Measurements from ENCODE around the gene EIF4A2. TPM values are rescaled to one million over a fixed set of nuclear protein-coding genes. Genes with fewer than 3 reads are reported as not detected.

EIF4A2 gene
- polyA plus RNA-seq, 1 of the 3 experiments (the other 2 are of a cell fraction): 270 TPM

DNA sequence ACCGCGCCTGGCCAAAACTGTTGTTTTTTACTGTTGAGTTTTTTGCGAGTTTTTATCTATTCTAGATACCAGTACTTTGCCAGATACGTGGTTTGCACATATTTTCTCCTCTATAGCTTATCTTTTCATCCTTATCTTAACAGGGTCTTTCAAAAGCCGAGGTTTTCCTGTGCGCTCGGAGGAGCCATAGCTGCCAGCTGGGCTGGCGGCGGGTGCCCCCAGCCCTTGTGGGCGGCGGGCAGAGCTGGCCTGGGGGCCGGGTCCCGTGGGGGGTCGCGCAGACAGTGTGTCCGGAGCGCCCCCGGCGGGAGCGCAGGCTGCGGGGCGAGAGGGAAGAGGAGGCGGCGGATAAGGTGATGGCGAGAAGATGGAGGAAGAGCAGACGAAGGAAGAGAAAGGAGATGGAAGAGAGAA lies 11.1 kb upstream of the EIF4A2 start:
- Histone ChIP-seq H3K9me3 (no peaks in the 10 kb centered on the region), H3F3A (replicated peaks; ENCODE audit: insufficient read depth) (no peaks in the 10 kb centered on the region), H3K27me3 (ENCODE audit: insufficient read depth) (peaks cover 6% of the 10 kb centered on the region; the same call in 1 of the 2 replicates), H3K27ac (ENCODE audit: low read depth in 2 of 2, low read length in 1 of 2) (no peak overlapping the region), H4K20me1 (ENCODE audit: insufficient read depth) (no peaks in the 10 kb centered on the region), H3K9me2 (no peaks in the 10 kb centered on the region), H3K9ac (no peak overlapping the region), H2AFZ (ENCODE audit: low read depth) (no peak overlapping the region), H3K4me1 (ENCODE audit: control insufficient read depth in 1 of 2, insufficient read depth in 2 of 2, low read depth in 1 of 2, low read length in 1 of 2) (no peaks in the 10 kb centered on the region), H3K36me3 (replicated peaks in 1 of 2; ENCODE audit: control insufficient read depth in 1 of 2, insufficient read depth in 2 of 2, low read length in 1 of 2) (no peaks in the 10 kb centered on the region), H3K79me2 (ENCODE audit: insufficient read depth) (no peaks in the 10 kb centered on the region), H3K4me2 (no peak overlapping the region), H3K4me3 (ENCODE audit: low read depth in 2 of 2, low read length in 1 of 2) (no peak overlapping the region)
- no peak for TF ChIP-seq FOXJ3 (CRISPR knock-in tag; IDR thresholded peaks at IDR 0.05)
- CTCF ChIA-PET: interaction anchor here (1.4 to 1.5 kb wide), 2 partner anchors 50 to 158 kb away, joined by 4 to 6 read pairs; no protein-coding TSS in a partner anchor
- 55% methylated on average over 26 of the region's 26 CpGs for WGBS (ENCODE audit: low lambda C conversion rate)
- DNase-seq: peak; percentile 52
- POLR2A ChIA-PET: interaction anchor here (3.4 kb wide), 1 partner anchor 11 kb away, joined by 19 read pairs; the partner anchor contains the start of gene EIF4A2

DNA sequence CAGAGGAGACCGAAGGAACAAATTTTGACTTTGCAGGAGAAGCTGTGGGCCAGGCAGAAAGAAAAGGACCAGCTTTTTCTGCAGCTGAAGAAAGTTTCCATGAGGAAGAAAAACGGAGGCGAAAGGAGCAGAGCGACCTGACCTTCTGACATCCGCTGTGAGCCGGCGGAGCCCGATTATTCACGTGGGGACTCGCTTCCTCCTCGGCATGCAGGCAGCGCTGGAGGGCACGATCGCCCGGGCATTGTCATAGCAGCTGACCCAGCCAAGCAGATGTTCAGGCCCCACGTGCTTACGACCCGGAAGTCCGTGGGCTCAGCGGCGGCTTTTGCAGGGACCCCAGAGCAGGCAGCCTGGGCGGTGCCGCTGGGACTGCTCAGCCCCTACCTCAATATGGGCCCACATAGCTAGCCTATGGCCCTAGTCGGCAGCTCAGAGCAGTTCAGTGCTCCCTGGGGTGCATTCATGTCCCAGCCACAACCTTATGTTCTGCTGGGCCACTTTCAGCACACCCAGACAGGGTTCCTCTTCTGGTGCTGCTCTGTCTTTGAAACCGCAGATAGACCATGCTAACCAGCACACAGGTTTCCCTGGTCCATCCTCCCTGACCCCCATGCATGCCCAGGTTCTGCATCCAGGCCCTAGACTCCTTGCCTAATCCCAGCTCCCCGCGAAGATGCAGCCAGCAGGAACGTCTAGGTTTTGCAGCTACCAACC lies 10.5 kb upstream of the EIF4A2 start:
- WGBS (ENCODE audit: low lambda C conversion rate): 89% methylated on average over 20 of the region's 28 CpGs
- Histone ChIP-seq H3K27ac (ENCODE audit: low read depth in 2 of 2, low read length in 1 of 2) (no peak overlapping the region), H3K27me3 (ENCODE audit: insufficient read depth) (peaks cover 6% of the 10 kb centered on the region; the same call in 1 of the 2 replicates), H3K9ac (no peak overlapping the region), H3K4me3 (ENCODE audit: low read depth in 2 of 2, low read length in 1 of 2) (no peak overlapping the region), H3K4me1 (ENCODE audit: control insufficient read depth in 1 of 2, insufficient read depth in 2 of 2, low read depth in 1 of 2, low read length in 1 of 2) (no peaks in the 10 kb centered on the region), H3K4me2 (no peak overlapping the region), H3K79me2 (ENCODE audit: insufficient read depth) (no peaks in the 10 kb centered on the region), H3K9me3 (no peaks in the 10 kb centered on the region), H2AFZ (ENCODE audit: low read depth) (no peak overlapping the region), H3K36me3 (replicated peaks in 1 of 2; ENCODE audit: control insufficient read depth in 1 of 2, insufficient read depth in 2 of 2, low read length in 1 of 2) (no peaks in the 10 kb centered on the region), H4K20me1 (ENCODE audit: insufficient read depth) (no peaks in the 10 kb centered on the region), H3F3A (replicated peaks; ENCODE audit: insufficient read depth) (no peaks in the 10 kb centered on the region), H3K9me2 (no peaks in the 10 kb centered on the region)
- ChIA-PET POLR2A (interaction anchor here (3.4 kb wide), 1 partner anchor 10 kb away, joined by 19 read pairs; the partner anchor contains the start of gene EIF4A2), CTCF (interaction anchor here (1.4 to 1.5 kb wide), 2 partner anchors 49 to 159 kb away, joined by 4 to 6 read pairs; no protein-coding TSS in a partner anchor)
- peak; percentile 25 for DNase-seq
- TF ChIP-seq, protein P1, sequence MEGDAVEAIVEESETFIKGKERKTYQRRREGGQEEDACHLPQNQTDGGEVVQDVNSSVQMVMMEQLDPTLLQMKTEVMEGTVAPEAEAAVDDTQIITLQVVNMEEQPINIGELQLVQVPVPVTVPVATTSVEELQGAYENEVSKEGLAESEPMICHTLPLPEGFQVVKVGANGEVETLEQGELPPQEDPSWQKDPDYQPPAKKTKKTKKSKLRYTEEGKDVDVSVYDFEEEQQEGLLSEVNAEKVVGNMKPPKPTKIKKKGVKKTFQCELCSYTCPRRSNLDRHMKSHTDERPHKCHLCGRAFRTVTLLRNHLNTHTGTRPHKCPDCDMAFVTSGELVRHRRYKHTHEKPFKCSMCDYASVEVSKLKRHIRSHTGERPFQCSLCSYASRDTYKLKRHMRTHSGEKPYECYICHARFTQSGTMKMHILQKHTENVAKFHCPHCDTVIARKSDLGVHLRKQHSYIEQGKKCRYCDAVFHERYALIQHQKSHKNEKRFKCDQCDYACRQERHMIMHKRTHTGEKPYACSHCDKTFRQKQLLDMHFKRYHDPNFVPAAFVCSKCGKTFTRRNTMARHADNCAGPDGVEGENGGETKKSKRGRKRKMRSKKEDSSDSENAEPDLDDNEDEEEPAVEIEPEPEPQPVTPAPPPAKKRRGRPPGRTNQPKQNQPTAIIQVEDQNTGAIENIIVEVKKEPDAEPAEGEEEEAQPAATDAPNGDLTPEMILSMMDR (IDR thresholded peaks at IDR 0.05): no peak
- TF ChIP-seq FOSL2 (IDR thresholded peaks at IDR 0.05; ENCODE audit: borderline replicate concordance, low read depth) (no peak), RCOR1 (IDR thresholded peaks at IDR 0.05; ENCODE audit: low read length) (no peak), CHD2 (IDR thresholded peaks at IDR 0.05; ENCODE audit: low read length, partially characterized antibody) (no peak), SMC3 (IDR thresholded peaks at IDR 0.05; ENCODE audit: low read depth, low read length) (no peak), NFIC (IDR thresholded peaks at IDR 0.05; ENCODE audit: borderline replicate concordance) (no peak), GABPA (IDR thresholded peaks at IDR 0.05; ENCODE audit: low read depth) (no peak), EP300 (IDR thresholded peaks at IDR 0.05; ENCODE audit: borderline replicate concordance in 1 of 2, low read depth in 1 of 2, low read length in 1 of 2) (no peak), RFX5 (IDR thresholded peaks at IDR 0.05; ENCODE audit: low read length) (no peak)
- TF ChIP-seq, protein P2, sequence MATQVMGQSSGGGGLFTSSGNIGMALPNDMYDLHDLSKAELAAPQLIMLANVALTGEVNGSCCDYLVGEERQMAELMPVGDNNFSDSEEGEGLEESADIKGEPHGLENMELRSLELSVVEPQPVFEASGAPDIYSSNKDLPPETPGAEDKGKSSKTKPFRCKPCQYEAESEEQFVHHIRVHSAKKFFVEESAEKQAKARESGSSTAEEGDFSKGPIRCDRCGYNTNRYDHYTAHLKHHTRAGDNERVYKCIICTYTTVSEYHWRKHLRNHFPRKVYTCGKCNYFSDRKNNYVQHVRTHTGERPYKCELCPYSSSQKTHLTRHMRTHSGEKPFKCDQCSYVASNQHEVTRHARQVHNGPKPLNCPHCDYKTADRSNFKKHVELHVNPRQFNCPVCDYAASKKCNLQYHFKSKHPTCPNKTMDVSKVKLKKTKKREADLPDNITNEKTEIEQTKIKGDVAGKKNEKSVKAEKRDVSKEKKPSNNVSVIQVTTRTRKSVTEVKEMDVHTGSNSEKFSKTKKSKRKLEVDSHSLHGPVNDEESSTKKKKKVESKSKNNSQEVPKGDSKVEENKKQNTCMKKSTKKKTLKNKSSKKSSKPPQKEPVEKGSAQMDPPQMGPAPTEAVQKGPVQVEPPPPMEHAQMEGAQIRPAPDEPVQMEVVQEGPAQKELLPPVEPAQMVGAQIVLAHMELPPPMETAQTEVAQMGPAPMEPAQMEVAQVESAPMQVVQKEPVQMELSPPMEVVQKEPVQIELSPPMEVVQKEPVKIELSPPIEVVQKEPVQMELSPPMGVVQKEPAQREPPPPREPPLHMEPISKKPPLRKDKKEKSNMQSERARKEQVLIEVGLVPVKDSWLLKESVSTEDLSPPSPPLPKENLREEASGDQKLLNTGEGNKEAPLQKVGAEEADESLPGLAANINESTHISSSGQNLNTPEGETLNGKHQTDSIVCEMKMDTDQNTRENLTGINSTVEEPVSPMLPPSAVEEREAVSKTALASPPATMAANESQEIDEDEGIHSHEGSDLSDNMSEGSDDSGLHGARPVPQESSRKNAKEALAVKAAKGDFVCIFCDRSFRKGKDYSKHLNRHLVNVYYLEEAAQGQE (IDR thresholded peaks at IDR 0.05; ENCODE audit: low read depth, low read length): no peak
- TF ChIP-seq, protein P3, sequence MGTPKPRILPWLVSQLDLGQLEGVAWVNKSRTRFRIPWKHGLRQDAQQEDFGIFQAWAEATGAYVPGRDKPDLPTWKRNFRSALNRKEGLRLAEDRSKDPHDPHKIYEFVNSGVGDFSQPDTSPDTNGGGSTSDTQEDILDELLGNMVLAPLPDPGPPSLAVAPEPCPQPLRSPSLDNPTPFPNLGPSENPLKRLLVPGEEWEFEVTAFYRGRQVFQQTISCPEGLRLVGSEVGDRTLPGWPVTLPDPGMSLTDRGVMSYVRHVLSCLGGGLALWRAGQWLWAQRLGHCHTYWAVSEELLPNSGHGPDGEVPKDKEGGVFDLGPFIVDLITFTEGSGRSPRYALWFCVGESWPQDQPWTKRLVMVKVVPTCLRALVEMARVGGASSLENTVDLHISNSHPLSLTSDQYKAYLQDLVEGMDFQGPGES (IDR thresholded peaks at IDR 0.05; ENCODE audit: low read depth, low read length): no peak
- TF ChIP-seq, protein P4, sequence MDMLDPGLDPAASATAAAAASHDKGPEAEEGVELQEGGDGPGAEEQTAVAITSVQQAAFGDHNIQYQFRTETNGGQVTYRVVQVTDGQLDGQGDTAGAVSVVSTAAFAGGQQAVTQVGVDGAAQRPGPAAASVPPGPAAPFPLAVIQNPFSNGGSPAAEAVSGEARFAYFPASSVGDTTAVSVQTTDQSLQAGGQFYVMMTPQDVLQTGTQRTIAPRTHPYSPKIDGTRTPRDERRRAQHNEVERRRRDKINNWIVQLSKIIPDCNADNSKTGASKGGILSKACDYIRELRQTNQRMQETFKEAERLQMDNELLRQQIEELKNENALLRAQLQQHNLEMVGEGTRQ (IDR thresholded peaks at IDR 0.05; ENCODE audit: borderline replicate concordance, low read depth, low read length): no peak
